GM08714 (cell line): ENCODE data around the gene ABLIM1.

Experiments
- H3K4me3 ChIP-seq: fragments of 200-500 bp; sonication (Bioruptor generic); 2 replicates; pipeline ENCODE4 v1.5.1; 2014; ENCODE audit warnings: mild to moderate bottlenecking, low read length, inconsistent platforms
- ZNF274 ChIP-seq: IDR thresholded peaks from 2 replicates; pipeline ENCODE4 v1.6.1; 2012; ENCODE audit warnings: mild to moderate bottlenecking, low read depth, low read length

The ABLIM1 gene

GRCh38 chr10:114646426-114646825, 11.6 kb downstream of the ABLIM1 start:
- TF ChIP-seq ZNF274: no peak
- no peak overlapping the region for H3K4me3 ChIP-seq

- no peak for TF ChIP-seq ZNF274
- no peak overlapping the region for H3K4me3 ChIP-seq
Observed at GRCh38 chr10:114645706-114646105, 12.4 kb downstream of the ABLIM1 start.

GRCh38 chr10:114643158-114643557, 14.9 kb downstream of the ABLIM1 start:
- no peak for TF ChIP-seq ZNF274
- H3K4me3 ChIP-seq: no peak overlapping the region

- TF ChIP-seq ZNF274: no peak
- no peak overlapping the region for H3K4me3 ChIP-seq
Observed at GRCh38 chr10:114642729-114643128, 15.3 kb downstream of the ABLIM1 start.

- no peak for TF ChIP-seq ZNF274
- H3K4me3 ChIP-seq: no peak overlapping the region
Observed at GRCh38 chr10:114638821-114639625, 19.1 kb downstream of the ABLIM1 start.

GRCh38 chr10:114635797-114636550, 22.1 kb downstream of the ABLIM1 start:
- H3K4me3 ChIP-seq: no peak overlapping the region
- TF ChIP-seq ZNF274: no peak

- no peak overlapping the region for H3K4me3 ChIP-seq
- no peak for TF ChIP-seq ZNF274
Observed at GRCh38 chr10:114635101-114635500, 23.0 kb downstream of the ABLIM1 start.

- TF ChIP-seq ZNF274: no peak
- H3K4me3 ChIP-seq: no peak overlapping the region
Observed at GRCh38 chr10:114634609-114634979, 23.5 kb downstream of the ABLIM1 start.

- no peak for TF ChIP-seq ZNF274
- H3K4me3 ChIP-seq: no peak overlapping the region
Observed at GRCh38 chr10:114632869-114633715, 25.0 kb downstream of the ABLIM1 start.

- H3K4me3 ChIP-seq: peak overlapping the region; percentile 46
- TF ChIP-seq ZNF274: no peak
Observed at GRCh38 chr10:114631666-114632417, 26.2 kb downstream of the ABLIM1 start.

GRCh38 chr10:114631090-114631665, 26.9 kb downstream of the ABLIM1 start:
- H3K4me3 ChIP-seq: peak overlapping the region; percentile 46
- TF ChIP-seq ZNF274: no peak

GRCh38 chr10:114629824-114630730, 28.0 kb downstream of the ABLIM1 start:
- TF ChIP-seq ZNF274: no peak
- no peak overlapping the region for H3K4me3 ChIP-seq
